HG03060 (cell line): ENCODE results near the gene WEE1.
"Not testable (repeated sequence)": the region's sequence is repeated elsewhere in the genome, so short reads cannot be mapped to it uniquely, and the experiment has no call there.

Experiments
- ATAC-seq: cut with Tn5 transposase; IDR thresholded peaks from one replicate; pipeline ENCODE4 v1.9.1; 2021; ENCODE audit warnings: low read depth, moderate number of reproducible peaks; ENCODE audit not compliant: unreplicated experiment

Gene WEE1

GRCh38 chr11:9573052-9573774 is at the start of gene WEE1:
TSS of gene WEE1 (plus strand) at chr11:9573670. CDS start at chr11:9573934, 264 bp downstream.
- peak; percentile 52 for ATAC-seq

- no peak for ATAC-seq
These were observed 49.5 kb upstream of the WEE1 start for GRCh38 chr11:9524001-9524400.

GRCh38 chr11:9525116-9525515 is 48.4 kb upstream of the WEE1 start:
- no peak for ATAC-seq

GRCh38 chr11:9527481-9528135 is 45.9 kb upstream of the WEE1 start:
- ATAC-seq: no peak

- no peak for ATAC-seq
These were observed 45.4 kb upstream of the WEE1 start for GRCh38 chr11:9528136-9528501.

- ATAC-seq: no peak
These were observed 44.7 kb upstream of the WEE1 start for GRCh38 chr11:9528573-9529333.

- ATAC-seq: no peak
These were observed 44.2 kb upstream of the WEE1 start for GRCh38 chr11:9529334-9529650.

- no peak for ATAC-seq
These were observed 43.3 kb upstream of the WEE1 start for GRCh38 chr11:9530020-9530621.

- no peak for ATAC-seq
These were observed 42.4 kb upstream of the WEE1 start for GRCh38 chr11:9530901-9531625.

GRCh38 chr11:9533058-9533457 is 40.4 kb upstream of the WEE1 start:
- ATAC-seq: no peak

- no peak for ATAC-seq
These were observed 39.6 kb upstream of the WEE1 start for GRCh38 chr11:9533736-9534473.

- no peak for ATAC-seq
These were observed 38.2 kb upstream of the WEE1 start for GRCh38 chr11:9535189-9535781.

GRCh38 chr11:9538548-9538947 is 34.9 kb upstream of the WEE1 start:
- no peak for ATAC-seq

GRCh38 chr11:9549216-9549615 is 24.3 kb upstream of the WEE1 start:
- ATAC-seq: not testable (repeated sequence)

- ATAC-seq: no peak
These were observed 23.3 kb upstream of the WEE1 start for GRCh38 chr11:9550191-9550628.

- ATAC-seq: no peak
These were observed 12.0 kb upstream of the WEE1 start for GRCh38 chr11:9561279-9561982.

- no peak for ATAC-seq
These were observed 10.8 kb upstream of the WEE1 start for GRCh38 chr11:9562716-9563115.

GRCh38 chr11:9563196-9563730 is 10.2 kb upstream of the WEE1 start:
- no peak for ATAC-seq
